ENCODE measurements around the gene AFP.

Gene AFP

GRCh38 chr4:73415807-73416238 lies 20.2 kb upstream of the AFP start:
- no peak for DNase-seq

GRCh38 chr4:73416423-73417087 lies 19.5 kb upstream of the AFP start:
- no peak for DNase-seq

GRCh38 chr4:73417342-73417741 lies 18.7 kb upstream of the AFP start:
- no peak for DNase-seq

- DNase-seq, result no peak
Measured at GRCh38 chr4:73417973-73418372, 18.0 kb upstream of the AFP start.

GRCh38 chr4:73418677-73419076 lies 17.3 kb upstream of the AFP start:
- DNase-seq, result no peak

DNA sequence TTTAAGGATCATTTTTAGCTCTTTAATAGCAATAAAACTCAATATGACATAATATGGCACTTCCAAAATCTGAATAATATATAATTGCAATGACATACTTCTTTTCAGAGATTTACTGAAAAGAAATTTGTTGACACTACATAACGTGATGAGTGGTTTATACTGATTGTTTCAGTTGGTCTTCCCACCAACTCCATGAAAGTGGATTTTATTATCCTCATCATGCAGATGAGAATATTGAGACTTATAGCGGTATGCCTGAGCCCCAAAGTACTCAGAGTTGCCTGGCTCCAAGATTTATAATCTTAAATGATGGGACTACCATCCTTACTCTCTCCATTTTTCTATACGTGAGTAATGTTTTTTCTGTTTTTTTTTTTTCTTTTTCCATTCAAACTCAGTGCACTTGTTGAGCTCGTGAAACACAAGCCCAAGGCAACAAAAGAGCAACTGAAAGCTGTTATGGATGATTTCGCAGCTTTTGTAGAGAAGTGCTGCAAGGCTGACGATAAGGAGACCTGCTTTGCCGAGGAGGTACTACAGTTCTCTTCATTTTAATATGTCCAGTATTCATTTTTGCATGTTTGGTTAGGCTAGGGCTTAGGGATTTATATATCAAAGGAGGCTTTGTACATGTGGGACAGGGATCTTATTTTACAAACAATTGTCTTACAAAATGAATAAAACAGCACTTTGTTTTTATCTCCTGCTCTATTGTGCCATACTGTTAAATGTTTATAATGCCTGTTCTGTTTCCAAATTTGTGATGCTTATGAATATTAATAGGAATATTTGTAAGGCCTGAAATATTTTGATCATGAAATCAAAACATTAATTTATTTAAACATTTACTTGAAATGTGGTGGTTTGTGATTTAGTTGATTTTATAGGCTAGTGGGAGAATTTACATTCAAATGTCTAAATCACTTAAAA lies 16.6 kb upstream of the AFP start:
- DNase-seq, result no peak

DNA sequence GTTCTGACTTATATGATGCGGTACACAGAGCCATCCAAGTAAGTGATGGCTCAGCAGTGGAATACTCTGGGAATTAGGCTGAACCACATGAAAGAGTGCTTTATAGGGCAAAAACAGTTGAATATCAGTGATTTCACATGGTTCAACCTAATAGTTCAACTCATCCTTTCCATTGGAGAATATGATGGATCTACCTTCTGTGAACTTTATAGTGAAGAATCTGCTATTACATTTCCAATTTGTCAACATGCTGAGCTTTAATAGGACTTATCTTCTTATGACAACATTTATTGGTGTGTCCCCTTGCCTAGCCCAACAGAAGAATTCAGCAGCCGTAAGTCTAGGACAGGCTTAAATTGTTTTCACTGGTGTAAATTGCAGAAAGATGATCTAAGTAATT lies 15.4 kb upstream of the AFP start:
- DNase-seq, result no peak

GRCh38 chr4:73421708-73422457 lies 14.1 kb upstream of the AFP start:
- DNase-seq, result no peak

DNA sequence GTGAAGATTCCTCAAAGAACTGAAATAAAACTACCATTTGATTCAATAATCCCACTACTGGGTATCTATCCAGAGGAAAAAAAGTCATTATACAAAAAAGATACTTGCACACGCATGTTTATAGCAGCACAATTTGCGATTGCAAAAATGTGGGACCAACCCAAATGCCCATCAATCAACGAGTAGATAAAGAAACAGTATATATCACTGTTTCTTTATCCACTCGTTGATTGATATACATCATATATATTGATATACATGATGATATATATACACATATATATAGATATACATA lies 13.6 kb upstream of the AFP start:
- DNase-seq, result no peak

DNA sequence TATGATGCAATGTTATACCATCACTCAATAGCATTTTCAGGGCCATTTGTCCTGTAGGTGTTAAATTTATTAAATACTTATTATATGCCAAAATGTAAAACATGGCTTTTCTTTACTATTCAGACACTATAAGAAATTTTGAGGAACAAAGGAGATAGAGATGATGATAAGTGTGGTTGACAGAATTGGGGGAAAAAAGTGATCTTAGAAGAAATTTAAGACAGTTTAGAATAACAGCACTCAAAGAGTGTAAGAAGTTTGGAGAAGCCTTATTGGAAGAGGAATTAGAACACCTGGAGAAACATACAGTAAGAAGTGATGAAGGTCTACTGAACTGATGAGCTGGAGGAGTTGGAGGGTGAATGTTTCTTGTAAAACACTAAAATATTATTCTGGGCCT lies 12.8 kb upstream of the AFP start:
- no peak for DNase-seq

GRCh38 chr4:73426666-73427065 lies 9.4 kb upstream of the AFP start:
- no peak for DNase-seq

- no peak for DNase-seq
Measured at GRCh38 chr4:73429118-73429517, 6.9 kb upstream of the AFP start.

- DNase-seq, result no peak
Measured at GRCh38 chr4:73429826-73430587, 6.0 kb upstream of the AFP start.

- DNase-seq, result no peak
Measured at GRCh38 chr4:73431813-73432168, 4.2 kb upstream of the AFP start.

- DNase-seq, result no peak
Measured at GRCh38 chr4:73432169-73433000, 3.6 kb upstream of the AFP start.

DNA sequence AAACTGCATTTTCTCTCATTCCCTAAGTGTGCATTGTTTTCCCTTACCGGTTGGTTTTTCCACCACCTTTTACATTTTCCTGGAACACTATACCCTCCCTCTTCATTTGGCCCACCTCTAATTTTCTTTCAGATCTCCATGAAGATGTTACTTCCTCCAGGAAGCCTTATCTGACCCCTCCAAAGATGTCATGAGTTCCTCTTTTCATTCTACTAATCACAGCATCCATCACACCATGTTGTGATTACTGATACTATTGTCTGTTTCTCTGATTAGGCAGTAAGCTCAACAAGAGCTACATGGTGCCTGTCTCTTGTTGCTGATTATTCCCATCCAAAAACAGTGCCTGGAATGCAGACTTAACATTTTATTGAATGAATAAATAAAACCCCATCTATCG lies 2.9 kb upstream of the AFP start:
- DNase-seq, result no peak

DNA sequence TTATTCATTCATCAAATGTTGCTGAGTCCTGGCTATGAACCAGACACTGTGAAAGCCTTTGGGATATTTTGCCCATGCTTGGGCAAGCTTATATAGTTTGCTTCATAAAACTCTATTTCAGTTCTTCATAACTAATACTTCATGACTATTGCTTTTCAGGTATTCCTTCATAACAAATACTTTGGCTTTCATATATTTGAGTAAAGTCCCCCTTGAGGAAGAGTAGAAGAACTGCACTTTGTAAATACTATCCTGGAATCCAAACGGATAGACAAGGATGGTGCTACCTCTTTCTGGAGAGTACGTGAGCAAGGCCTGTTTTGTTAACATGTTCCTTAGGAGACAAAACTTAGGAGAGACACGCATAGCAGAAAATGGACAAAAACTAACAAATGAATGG lies 1.7 kb upstream of the AFP start:
- DNase-seq, result no peak

- DNase-seq, result no peak
Measured at GRCh38 chr4:73436674-73437557, 895 bp downstream of the AFP start.

- no peak for DNase-seq
Measured at GRCh38 chr4:73437558-73437956, 1.5 kb downstream of the AFP start.

GRCh38 chr4:73438048-73438447 lies 2.0 kb downstream of the AFP start:
- DNase-seq, result no peak

- DNase-seq, result no peak
Measured at GRCh38 chr4:73438582-73439215, 2.7 kb downstream of the AFP start.
